GM21526 (cell line): ENCODE data around the gene SERPINA4.
"Not testable (repeated sequence)": the region's sequence is repeated elsewhere in the genome, so short reads cannot be mapped to it uniquely, and the experiment has no call there.

Experiments
- ATAC-seq: cut with Tn5 transposase; IDR thresholded peaks from one replicate; pipeline ENCODE4 v1.9.1; 2021; ENCODE audit warnings: moderate library complexity; ENCODE audit not compliant: unreplicated experiment, low FRiP score

Gene SERPINA4

DNA sequence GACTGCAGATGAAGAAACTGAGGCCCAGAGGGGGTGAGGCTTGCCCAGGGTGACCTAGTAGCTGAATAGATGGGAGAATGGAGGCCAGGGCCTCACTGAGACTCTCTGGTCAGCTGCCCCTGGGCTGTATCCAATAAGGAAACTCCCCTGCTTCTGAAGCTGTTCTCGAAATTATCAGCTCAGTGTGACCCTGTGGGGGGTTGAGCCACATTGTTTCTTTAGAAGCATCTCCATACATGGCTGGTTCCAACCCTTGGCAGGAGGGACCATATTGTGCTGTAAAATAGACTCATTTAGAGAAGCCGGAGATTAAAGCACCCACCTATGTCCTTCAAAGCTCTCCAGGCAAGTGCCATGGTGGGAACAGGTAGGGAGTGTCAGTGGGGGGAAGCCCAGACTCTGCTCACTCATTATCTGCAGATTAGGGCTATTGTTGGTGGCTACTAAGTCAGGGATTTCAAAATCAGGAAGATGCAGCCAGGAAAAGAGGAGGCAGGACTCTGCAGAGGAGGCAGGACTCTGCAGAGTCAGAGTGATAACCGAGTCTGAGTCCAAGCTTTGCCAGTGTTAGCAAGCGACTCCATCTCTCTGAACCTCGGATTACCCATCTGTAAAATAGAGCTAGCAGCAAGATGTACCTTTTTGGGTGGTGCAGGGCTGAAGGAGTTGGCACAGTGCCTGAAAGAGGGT lies 23.5 kb downstream of the SERPINA4 start:
- no peak for ATAC-seq

DNA sequence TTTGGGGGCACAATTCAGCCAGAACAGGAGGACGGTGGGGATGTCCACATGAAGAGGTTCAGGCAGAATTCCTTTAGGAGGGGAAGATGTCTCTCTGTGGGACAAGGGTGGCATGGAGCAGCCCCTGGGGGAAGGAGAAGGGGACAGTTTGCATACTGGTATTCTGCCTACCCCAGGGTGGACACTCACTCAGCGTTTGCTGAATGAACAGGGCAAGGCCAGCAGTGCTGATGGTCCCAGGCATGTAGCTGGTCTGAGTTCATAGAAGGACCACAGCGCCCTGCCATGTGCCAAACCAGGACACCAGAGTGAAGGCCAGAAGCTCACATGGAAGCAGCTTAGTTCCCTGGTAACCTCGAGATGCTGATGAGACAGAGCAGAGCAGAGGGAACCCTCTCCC lies 25.4 kb downstream of the SERPINA4 start:
- ATAC-seq = no peak

DNA sequence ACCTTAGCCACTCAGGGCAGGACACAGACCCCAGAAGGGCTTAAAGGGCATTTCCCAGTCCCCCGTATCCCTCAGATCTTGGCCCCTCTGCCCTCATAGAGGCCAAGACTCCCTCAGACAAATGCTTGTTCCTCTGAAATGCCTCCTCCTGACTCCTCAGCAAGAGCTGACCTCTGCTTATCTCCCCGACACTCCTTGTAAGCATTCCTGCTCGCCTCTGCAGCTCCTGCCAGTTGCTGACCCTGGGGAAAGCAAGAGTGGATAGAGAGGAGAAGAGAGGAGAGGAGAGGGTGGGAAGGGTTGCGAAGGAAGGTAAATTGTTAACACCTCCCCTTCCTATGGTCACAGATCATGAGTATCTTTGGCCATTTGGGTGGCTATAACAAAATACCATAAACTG lies 27.1 kb downstream of the SERPINA4 start:
- no peak for ATAC-seq

DNA sequence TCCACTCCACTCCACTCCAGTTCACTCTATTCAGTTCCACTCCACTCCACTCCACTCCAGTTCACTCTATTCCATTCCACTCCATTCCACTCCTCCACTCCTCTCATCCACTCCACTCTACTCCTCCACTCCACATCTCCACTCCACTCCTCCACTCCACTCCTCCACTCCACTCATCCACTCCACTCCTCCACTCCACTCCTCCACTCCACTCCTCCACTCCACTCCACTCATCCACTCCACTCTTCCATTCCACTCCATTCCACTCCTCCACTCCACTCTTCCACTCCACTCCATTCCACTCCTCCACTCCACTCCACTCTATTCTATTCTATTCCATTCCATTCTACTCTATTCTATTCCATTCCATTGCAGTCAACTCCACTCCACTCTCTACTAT lies 29.8 kb downstream of the SERPINA4 start:
- ATAC-seq = no peak

DNA sequence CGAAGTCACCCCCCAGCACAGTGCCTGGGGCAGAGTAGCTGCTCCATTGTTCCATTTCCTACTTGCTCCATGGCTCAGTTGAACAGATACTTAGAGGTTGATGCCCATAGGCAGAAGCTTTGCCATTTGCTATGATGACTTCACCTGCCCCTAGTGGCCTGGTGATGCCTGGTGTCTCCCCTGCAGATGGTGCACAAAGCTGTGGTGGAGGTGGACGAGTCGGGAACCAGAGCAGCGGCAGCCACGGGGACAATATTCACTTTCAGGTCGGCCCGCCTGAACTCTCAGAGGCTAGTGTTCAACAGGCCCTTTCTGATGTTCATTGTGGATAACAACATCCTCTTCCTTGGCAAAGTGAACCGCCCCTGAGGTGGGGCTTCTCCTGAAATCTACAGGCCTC lies 30.6 kb downstream of the SERPINA4 start:
- ATAC-seq = no peak

DNA sequence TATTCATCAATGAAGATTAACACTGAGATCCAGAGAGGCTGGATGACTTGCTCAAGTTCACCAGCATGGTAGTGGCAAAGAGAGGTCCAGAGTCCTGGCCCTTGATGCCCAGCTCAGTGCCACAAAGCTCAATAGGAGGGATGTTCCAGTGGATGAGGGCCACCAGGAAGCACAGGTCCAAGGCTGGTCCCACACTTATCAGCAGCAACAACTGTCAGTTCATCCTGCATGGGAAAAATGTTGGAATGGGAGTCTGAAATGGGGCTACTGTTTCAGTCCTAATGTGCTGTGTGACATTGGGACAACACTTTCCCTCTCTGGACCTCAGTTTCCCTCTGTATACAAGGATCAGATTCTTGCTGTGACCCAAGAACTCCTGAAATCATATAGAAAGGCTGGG lies 31.2 kb downstream of the SERPINA4 start:
- no peak for ATAC-seq

DNA sequence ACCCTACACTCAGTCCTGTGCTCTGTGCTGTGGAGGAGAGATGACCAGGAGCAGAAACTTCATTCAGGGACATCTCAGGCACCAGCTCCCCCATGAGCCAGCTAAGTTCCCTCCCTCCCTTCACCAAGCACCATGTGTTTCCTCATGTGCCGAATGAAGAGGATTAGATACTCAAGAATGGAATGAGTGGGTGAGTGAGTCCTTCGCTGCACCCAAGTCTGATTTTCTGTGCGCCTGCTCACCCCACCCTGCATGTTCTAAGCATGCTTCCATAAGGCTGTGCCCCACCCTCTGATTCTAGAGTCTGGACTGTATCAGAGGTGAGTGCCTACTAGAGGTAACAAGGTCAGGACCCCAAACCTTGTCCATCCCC lies 32.1 kb downstream of the SERPINA4 start:
- ATAC-seq = no peak

DNA sequence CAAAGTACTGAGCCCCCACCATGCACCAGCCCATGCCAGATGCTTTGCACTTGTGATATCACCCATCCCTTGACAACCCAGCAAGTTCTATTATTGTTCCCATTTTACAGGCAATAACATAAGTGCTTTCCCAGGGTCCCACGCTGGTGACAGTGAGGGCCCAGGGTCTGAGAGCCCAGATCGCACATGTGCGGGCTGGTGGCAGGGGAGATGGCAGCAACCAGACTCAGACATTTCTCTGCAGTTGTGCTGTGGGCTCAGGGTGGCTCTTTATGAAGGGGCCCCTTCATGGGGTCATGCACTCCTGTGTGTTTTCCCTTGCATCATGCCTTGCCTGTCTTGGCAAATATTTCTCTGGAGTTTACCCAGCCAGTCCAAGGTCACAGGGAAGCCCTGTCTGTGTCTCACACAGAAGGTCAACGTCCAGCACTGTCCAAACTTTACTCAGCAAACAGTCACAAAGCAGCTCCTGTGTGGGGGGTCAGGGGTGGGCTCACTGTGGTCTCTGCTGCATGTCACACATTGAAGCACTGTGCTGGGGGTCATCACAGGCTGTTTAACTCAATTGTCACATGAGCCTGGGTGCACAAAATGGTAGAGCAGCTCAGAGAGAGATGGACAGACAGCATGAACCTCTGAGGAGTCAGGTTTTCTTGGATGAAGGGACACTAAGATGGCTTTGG lies 32.6 kb downstream of the SERPINA4 start:
- no peak for ATAC-seq

DNA sequence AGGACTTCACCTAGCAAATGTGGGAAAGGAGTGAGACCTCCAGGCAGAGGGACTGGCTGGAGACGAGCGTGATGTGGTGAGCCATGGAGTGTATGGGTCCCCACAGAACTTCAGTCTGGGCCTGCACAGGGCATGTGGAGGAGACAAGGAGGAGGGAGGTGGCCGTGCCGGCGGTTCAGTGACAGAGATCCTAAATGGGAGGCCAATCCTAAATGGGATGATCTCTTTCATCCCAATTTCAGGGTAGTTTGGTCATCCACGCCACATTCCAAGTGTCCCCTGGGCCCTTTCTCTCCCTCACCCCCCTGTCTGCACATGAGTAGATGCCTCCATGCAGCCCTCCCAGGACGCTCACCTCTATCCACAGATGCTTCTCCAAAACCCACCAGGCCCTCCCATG lies 33.2 kb downstream of the SERPINA4 start:
- ATAC-seq = no peak

DNA sequence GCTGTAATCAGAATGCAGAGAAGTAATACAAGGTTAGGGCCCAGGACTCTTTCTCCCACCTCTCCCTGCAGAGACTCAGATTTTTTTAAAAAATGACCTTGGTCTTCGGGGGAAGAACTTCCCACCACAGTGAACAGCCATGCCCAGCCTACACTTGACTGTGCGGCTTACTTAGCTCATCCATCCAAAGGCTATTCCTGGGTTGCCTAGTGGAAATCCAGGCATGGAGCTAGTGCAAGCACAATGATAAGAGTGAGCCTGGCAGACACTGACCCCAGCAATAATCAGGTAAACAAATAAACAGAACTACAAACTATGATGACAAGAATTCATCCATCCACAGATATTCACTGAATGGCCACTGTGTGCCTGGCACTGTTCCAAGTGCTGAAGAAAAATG lies 34.7 kb downstream of the SERPINA4 start:
- ATAC-seq = no peak

DNA sequence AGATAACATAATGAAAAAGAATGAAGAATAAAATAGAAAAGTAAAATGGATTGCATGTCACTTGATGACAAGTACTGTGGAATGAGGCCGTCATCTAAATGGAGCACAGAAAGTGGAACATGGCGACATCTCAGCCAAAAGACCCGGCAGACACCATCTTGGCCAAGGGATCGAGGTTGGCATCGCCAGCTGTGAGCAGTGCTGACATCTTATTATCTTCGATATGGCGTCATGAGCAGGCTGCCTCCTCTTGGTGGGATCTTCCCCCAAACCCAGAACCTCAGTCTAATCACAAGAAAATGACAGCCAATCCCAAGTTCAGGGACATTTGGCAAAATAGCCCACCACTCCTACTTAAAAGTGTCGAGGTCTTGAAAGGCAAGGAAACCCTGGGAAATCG lies 35.1 kb downstream of the SERPINA4 start:
- ATAC-seq = no peak

DNA sequence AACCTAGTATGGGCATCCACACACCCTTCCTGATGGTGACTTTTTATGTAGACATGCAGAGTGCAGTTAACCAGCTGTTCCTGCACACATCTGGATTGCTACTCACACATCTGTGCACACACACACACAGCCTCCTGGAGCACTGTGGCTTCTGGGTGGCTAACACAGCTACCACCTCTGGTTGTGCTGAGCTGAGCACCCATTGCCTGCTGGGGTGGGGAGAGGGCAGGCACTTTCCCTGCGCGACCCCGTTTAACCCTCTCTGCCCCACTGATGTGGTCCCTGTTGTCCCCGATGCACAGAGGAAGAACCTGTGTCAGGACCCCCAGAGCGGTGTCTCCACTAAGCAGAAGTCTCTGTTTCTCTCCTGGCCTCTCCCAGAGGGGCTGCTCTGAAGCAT lies 36.5 kb downstream of the SERPINA4 start:
- ATAC-seq = no peak

DNA sequence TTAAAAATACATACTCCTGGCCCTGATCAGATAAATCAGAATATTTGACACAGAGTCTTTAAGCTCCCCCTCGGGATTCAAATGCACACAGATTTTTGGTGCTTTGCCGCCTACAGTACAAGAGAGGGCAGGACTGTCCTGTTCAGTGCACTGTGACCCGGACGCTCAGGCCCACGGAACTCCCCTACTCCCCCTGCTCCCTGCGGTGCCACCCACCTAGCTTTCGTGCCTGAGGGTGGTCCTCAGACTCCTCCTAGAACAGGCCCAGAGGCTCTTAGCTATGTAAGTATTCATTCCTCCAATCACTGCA lies 37.2 kb downstream of the SERPINA4 start:
- no peak for ATAC-seq

DNA sequence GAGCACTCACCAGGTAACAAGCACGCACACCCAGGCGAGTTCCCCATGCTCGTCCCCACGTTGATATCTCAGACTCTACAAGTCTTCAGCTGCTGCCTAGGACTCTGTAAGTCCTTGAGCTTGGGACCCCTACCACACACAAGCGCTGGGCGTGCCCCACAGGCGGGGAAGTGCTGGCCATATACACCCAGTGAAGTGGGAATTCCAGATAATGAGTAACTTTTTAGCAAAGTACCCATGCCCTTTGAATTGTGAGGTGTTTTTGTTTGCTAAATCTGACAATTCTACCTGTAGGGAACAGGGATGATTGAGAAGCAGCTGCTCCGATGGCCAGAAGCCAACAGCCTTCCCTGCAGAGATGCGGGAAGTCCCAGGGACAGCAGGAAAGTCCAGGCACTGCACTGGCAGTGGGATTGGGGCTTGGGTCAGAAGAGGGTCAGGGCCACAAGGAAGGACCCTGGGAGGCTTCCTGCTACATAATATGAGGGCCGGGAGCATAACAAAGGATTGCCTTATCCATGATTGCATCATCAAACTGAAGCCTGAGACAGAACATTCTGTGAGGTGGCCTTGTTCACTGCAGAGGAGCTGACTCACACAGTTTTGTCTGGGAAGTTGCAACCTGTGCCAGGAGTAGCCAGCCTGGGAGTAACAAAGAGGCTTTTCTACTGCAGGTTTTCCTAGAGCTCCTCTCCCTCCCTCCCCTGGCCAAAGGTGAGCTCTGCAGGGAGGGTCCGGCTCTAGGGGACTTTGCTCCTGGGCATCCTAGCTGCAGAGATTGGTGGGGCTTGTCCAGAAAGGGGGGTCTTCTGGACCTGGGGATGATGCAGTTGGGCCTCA lies 37.8 kb downstream of the SERPINA4 start:
- ATAC-seq = no peak

DNA sequence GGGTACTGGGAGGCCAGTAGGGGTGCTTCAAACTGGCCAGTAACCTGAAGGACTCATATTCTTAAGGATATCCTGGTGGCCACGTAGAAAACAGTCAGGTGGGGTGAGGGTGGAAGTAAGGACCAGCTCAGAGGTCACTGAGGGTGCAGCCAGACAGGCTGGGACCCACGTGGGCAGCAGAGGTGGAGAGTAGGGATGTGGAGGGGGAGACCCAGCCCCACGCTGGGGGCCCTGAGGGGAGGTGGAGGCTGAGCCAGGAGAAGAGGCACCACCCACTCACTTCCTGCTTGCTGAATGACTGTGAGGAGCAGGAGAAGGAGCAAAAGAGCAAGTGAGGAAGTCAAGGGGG lies 38.4 kb downstream of the SERPINA4 start:
- ATAC-seq = no peak

DNA sequence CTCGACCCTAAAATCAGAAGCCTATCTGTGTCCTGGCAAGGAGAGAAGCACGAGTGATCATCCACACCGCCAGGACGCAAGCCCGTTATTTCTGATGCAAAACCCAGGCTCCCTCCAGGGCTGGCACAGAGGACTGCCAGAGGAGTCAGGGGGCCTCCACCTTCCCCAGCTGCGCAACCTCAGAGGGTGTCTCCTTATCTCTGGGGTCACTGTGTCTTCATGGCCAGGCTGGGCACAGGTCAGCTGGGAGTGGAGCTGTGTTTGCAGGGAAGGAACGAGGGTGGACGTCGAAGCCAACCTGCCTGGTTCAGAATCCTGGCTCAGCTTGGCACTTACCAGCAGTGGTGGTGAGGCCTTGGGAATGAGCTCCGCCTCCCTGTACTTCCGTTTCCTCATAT lies 38.9 kb downstream of the SERPINA4 start:
- ATAC-seq = no peak

DNA sequence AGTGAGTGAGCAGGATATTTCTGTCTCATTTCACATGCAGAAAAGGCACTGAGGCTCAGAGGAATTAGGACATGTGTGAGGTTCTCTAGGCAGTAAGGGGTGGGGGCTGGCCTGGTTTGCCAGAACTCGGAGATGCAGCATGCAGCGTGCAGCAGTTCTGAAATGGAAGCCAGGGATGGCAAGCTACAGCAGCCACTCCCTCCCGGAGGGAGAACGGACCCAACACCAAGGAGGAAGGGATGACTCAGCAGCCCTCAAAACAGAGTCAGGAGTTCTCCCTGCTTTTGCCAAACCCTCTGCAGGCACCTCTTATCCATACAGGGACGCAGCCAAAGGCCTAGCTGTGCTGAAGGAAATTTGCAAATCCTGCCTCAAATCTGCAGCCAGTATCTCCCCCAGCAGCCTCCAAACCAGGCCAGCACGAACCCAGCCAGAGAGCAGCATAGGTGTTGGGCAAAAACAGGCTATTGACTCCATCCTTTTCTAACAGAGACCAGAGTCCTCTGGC lies 40.7 kb downstream of the SERPINA4 start:
- ATAC-seq = no peak

DNA sequence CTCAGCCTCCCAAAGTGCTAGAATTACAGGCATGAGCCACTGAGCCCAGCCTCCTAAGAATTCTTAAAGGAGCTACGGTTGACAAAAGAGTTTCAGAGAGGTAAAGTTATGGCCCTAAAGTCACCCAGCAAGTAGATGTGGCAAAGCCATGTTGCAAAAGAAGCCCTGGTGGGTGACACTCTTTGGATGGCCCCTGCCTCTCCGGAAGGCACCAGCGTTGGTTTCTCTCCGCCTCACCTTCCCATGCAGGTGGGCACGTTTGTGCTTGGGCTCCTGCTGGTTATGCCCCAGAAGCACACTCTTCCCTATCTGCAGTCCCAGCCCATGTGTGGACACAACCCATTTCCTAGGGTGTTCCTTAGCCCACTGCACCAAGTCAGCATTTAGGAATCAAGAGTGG lies 41.5 kb downstream of the SERPINA4 start:
- no peak for ATAC-seq

DNA sequence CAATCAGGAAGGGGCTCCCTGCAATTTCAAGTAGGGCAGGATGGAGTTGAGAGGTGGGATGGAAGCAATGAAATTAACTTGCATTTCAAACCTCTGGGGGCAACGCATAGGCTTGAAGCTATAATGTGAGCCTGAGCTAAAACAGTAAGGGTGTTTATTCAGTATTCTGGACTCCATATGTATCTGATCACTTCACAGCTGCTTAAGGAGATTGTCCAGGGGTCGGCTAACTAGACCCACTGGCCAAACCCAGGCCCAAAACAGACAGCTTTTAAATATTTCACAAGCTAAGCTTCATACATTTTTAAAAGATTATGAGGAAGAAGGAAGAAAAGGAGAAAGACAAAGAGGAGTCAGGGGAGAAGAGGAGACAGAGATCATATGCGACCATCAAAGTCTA lies 44.1 kb downstream of the SERPINA4 start:
- ATAC-seq = no peak

DNA sequence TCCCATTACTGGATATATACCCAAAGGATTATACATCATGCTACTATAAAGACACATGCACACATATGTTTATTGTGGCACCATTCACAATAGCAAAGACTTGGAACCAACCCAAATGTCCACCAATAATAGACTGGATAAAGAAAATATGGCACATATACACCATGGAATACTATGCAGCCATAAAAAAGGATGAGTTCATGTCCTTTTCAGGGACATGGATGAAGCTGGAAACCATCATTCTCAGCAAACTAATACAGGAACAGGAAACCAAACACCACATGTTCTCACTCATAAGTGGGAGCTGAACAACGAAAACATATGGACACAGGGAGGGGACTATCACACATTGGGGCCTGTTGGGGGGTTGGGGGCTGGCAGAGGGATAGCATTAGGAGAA lies 47.7 kb downstream of the SERPINA4 start:
- not testable (repeated sequence) for ATAC-seq

DNA sequence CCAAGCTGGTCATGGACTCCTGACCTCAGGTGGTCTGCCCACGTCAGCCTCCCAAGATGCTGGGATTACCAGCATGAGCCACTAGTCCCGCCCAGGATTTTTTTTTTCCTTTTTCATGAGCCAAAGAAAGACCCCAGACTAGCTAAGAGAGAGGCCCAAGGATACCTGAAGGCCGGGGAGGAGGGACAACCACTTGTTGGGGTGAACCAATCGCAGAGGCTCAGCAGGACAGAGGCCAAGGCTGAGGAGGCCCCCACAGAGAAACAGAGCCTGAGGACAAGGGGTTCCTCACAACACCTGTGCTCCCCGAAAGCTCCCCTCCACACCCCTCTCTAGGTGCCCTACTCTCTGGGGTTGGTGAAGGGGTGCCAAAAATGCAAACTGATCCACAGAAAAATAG lies 49.9 kb downstream of the SERPINA4 start:
- no peak for ATAC-seq

DNA sequence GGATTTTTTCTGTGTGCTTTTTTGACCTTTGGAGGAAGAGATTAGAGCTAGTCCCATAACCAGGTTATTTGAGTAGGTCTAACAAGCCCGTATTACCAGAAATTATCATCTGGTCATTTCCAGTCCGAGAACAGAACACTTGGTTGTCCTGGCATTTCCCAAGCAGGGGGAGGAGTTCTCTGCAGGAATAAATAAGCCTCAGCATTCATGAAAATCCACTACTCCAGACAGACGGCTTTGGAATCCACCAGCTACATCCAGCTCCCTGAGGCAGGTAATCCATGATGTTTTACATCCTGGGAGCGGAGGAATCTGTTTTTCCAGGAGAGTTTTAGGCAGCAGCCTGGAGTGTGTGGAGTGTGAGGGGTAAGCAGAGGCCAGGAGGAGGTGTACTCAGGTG lies 50.9 kb downstream of the SERPINA4 start, which contains the start of gene SERPINA3:
SERPINA3 (plus strand) TSS at position 218 of the 400 bp plus-strand sequence. CDS start 2,051 bp downstream, outside the sequence.
- no peak for ATAC-seq
